ENCODE measurements around the gene PPP4R4.

The PPP4R4 gene

DNA sequence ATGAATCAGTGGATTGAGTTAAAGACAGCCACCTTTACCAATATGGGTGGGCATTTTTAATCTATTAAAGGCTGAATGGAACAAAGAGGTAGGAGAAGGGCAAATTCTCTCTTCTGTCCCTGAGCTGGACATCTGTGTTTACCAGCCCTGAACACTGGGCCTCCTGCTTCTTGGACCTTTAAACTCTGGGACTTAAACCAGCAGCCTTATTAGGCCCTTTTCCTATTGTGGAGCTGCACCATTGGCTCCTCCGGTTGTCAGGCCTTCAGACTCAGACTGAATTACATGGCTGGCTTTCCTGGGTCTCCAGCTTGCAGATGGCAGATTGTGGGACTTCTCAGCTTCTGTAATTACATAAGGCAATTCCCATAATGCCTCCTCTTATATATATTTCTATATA is 142.6 kb downstream of the PPP4R4 start:
- TF ChIP-seq, protein P1, sequence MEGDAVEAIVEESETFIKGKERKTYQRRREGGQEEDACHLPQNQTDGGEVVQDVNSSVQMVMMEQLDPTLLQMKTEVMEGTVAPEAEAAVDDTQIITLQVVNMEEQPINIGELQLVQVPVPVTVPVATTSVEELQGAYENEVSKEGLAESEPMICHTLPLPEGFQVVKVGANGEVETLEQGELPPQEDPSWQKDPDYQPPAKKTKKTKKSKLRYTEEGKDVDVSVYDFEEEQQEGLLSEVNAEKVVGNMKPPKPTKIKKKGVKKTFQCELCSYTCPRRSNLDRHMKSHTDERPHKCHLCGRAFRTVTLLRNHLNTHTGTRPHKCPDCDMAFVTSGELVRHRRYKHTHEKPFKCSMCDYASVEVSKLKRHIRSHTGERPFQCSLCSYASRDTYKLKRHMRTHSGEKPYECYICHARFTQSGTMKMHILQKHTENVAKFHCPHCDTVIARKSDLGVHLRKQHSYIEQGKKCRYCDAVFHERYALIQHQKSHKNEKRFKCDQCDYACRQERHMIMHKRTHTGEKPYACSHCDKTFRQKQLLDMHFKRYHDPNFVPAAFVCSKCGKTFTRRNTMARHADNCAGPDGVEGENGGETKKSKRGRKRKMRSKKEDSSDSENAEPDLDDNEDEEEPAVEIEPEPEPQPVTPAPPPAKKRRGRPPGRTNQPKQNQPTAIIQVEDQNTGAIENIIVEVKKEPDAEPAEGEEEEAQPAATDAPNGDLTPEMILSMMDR (IDR thresholded peaks at IDR 0.05; ENCODE audit: borderline replicate concordance, insufficient read depth, low read depth, low read length), result no peak
- no peak overlapping the region for H3K4me3 ChIP-seq (ENCODE audit: low read depth, low read length)

DNA sequence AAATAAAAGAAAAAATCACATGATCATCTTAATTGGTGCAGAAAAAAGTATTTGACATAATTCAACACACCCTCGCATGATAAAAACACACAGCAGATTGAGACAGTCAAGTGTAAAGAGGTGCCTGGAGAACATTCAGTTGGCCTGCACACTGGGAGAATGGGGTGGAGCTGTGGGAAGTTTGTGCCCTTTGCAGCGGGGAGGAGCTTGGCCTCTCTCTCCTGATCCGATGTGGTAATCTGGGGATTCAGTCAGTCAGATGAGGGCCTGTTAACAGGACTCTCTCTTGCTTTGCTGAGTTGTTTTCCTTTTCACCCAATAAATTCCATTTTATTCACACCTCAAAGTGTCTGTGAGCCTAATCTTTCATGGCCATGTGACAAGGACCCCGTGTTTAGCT is 143.1 kb downstream of the PPP4R4 start:
- TF ChIP-seq, protein P1 (IDR thresholded peaks at IDR 0.05; ENCODE audit: borderline replicate concordance, insufficient read depth, low read depth, low read length), result no peak
- H3K4me3 ChIP-seq (ENCODE audit: low read depth, low read length), result no peak overlapping the region

DNA sequence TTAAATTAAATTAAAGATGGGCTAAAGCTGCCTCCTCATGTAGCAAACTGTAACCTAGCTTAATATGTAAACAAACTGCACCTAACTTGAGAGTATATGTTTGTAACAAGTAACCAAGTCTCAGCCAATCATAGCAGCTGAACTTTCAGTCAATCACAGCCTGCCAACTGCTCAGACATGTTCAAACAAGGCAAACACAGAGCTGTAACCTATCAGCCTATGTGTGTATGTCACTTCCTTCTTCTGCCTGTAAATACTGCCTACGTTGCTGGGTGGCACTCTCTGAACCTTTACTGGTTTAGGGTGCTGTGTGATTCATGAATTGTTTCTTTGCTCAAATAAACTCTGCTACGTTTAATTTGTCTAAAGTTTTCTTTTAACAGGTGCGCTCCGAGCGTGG is 146.1 kb downstream of the PPP4R4 start:
- TF ChIP-seq, protein P1 (IDR thresholded peaks at IDR 0.05; ENCODE audit: borderline replicate concordance, insufficient read depth, low read depth, low read length), result no peak
- H3K4me3 ChIP-seq (ENCODE audit: low read depth, low read length), result no peak overlapping the region

DNA sequence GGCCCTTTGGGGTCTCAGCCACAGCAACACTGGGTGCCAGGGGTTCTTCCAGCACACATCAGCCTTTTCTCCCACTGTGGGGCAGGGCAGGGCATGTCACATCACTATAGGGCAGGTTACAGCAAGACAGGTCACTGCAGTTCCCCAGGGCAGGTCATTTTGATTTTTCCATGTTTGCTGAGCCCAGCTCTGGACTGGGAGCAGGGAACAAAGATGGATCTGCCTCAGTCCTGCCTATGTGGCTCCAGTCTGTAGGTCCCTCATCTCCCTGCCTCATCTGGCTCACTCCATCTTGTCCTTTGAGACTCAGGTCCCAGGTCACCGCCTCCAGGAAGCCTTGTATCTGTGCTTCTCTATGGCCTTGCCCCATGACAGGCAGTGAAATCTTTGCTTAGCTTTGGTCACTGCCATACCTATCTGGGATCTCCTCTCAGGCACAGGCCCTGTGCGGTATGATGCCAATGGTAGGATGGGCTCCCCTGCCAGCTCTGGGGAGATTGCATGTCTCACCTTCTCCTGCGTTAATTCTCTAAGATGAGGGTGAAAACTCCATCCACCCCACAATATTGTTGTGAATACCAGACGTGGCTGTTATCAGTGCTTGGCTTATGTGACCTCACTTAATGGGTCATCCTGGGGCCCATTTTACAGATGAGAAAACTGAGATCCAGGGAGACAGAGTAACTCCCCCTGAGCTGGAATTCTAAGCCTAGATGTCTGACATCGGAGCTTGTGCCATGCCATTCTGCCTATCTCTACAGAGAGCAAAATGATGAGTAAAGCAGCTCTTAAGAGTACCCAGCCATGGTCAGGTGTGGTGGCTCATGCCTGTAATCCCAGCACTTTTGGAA is 147.5 kb downstream of the PPP4R4 start:
- no peak overlapping the region for H3K4me3 ChIP-seq (ENCODE audit: low read depth, low read length)
- TF ChIP-seq, protein P1 (IDR thresholded peaks at IDR 0.05; ENCODE audit: borderline replicate concordance, insufficient read depth, low read depth, low read length), result no peak

DNA sequence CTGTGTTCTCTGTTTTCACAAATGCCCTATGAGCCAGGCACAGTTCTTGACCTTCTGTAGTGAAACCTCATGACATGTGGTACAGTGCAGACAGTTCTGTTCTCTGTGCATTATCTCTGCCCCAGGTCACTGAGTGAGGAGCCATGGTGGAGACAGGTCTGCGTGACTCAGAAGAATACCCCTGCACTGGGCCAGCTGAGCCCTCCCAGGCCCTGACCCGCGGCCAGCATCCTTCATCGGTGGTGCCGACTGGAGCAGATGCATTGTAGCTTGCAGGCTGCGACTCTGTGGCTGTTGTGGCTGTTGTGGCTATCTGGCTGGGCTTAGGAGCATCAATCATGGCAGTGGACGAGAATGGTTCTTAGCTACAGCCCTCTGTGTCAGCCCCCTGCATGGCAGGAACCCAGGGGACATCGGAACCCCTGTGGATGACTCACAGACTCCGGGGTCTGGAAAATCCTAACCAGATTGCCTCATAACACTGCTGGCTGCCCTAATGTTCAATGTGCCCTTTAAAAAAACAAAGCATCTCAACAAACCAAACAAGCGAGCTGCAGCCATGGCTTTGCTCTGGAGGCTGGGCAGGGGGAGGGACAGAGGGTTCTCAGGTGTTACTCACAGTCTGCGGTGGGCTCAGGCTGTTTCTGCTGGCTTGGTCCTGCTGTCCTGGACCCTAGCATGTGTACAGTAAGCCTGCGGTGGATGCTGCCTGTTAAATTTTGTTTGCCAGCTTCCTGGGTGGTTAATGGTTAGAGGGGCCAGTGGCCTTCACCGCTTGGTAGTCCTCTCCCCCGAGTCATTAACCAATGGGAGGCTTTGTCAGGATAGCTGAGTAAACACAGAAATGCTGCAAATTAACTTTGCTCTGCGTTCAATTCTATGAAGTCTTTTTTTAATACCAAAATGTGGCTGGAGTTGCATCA is 148.8 kb downstream of the PPP4R4 start, which contains the start of gene SERPINA6:
TSS of gene SERPINA6 (minus strand) at position 689 of the 923 bp plus-strand sequence. CDS start 8,688 bp downstream, outside the sequence.
- TF ChIP-seq, protein P1 (IDR thresholded peaks at IDR 0.05; ENCODE audit: borderline replicate concordance, insufficient read depth, low read depth, low read length), result no peak
- H3K4me3 ChIP-seq (ENCODE audit: low read depth, low read length), result no peak within 1 kb of the TSS

DNA sequence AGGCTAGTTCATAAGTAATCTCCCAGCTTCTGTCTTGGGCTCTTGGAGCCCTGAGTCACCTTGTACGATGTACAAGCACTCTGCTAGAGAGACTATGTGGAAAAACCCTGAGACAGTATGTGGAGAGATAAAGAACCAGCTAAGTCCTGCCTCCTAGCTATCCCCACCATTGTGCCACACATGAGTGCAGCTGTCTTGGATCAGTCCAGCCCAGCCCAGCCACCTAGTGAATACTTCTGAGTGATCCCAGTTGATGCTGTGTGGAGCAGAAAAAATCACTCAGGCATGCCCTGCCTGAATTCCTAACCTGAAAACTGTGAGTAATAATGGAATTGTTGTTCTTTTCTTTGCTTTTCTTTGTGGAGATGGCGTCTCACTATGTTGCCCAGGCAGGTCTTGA is 154.1 kb downstream of the PPP4R4 start:
- no peak overlapping the region for H3K4me3 ChIP-seq (ENCODE audit: low read depth, low read length)
- TF ChIP-seq, protein P1 (IDR thresholded peaks at IDR 0.05; ENCODE audit: borderline replicate concordance, insufficient read depth, low read depth, low read length), result no peak

All from GM12875 (cell line).